ENCODE results near the gene SFXN3. TPM values are rescaled to one million over a fixed set of nuclear protein-coding genes. Genes with fewer than 3 reads are reported as not detected.

SFXN3 gene
- total and polyA plus RNA-seq, 2 of the 13 experiments (the other 11 are each of a cell fraction or from before 2014, with no cell fraction given): 16.8 to 71.5 TPM

- TF ChIP-seq SNAPC4 (CRISPR knock-in tag; IDR thresholded peaks at IDR 0.05): 0 out of 2 replicates have a peak, but pooled peaks have one; percentile 41
- peak; percentile 65; the same call in 1 of the 2 replicates for TF ChIP-seq ZNF710 (CRISPR knock-in tag; IDR thresholded peaks at IDR 0.05; ENCODE audit: borderline replicate concordance)
- peak; percentile 65 for TF ChIP-seq XRCC5 (optimal IDR thresholded peaks at IDR 0.05; ENCODE audit: low read length)
- TF ChIP-seq TFDP1 (CRISPR knock-in tag; IDR thresholded peaks at IDR 0.05; ENCODE audit: borderline replicate concordance): peak; percentile 53; the same call in 1 of the 2 replicates
- no peak for TF ChIP-seq MTF1 (CRISPR knock-in tag; IDR thresholded peaks at IDR 0.05)
- TF ChIP-seq SOX13 (IDR thresholded peaks at IDR 0.05): peak; percentile 76
- peak in 1 of 2 experiments; percentile 97; a peak in 2 of 4 replicates for TF ChIP-seq SOX13 (CRISPR knock-in tag; conservative IDR thresholded peaks at IDR 0.05 in 1 of 2, IDR thresholded peaks at IDR 0.05 in 1 of 2)
- peak; percentile 71 for TF ChIP-seq MED8 (CRISPR knock-in tag; IDR thresholded peaks at IDR 0.05; ENCODE audit: insufficient replicate concordance)
- peak; percentile 5 for TF ChIP-seq AGO2 (optimal IDR thresholded peaks at IDR 0.05; ENCODE audit: low read depth, low read length)
- peak; percentile 69 for TF ChIP-seq NRL (CRISPR knock-in tag; IDR thresholded peaks at IDR 0.05; ENCODE audit: borderline replicate concordance)
- no peak for TF ChIP-seq MLXIP (CRISPR knock-in tag; IDR thresholded peaks at IDR 0.05; ENCODE audit: borderline replicate concordance)
- TF ChIP-seq TBX3 (IDR thresholded peaks at IDR 0.05; ENCODE audit: borderline replicate concordance): peak; percentile 51; the same call in 1 of the 2 replicates
- TF ChIP-seq PPARG (CRISPR knock-in tag; conservative IDR thresholded peaks at IDR 0.05): 0 out of 2 replicates have a peak, but pooled peaks have one; percentile 20
- no peak for TF ChIP-seq ZNF468 (CRISPR knock-in tag; IDR thresholded peaks at IDR 0.05)
- TF ChIP-seq GATAD2A (CRISPR knock-in tag; IDR thresholded peaks at IDR 0.05): peak; percentile 51
- no peak for TF ChIP-seq ZNF629 (CRISPR knock-in tag; conservative IDR thresholded peaks at IDR 0.05)
- TF ChIP-seq PCBP2 (optimal IDR thresholded peaks at IDR 0.05; ENCODE audit: low read depth, low read length, poor library complexity, severe bottlenecking): no peak
- TF ChIP-seq ZNF772 (CRISPR knock-in tag; IDR thresholded peaks at IDR 0.05): no peak
Observed at GRCh38 chr10:101008823-101009423, 22.1 kb upstream of the SFXN3 start (continued).
